Colonic mucosa (tissue), 4 donors: ENCODE data around the gene ADGRG3. TPM values are rescaled to one million over a fixed set of nuclear protein-coding genes. Genes with fewer than 3 reads are reported as not detected.

ENCODE experiments used
- DNase-seq: peaks from one replicate; pipeline ENCODE4 v3.0.0-alpha.2; 2020
- H3K27ac ChIP-seq: fragments of 200-600 bp; one replicate; pipeline ENCODE4 v1.8.0; 2021
- H3K27me3 ChIP-seq: fragments of 200-600 bp; one replicate; pipeline ENCODE4 v1.8.0; 2021
- H3K36me3 ChIP-seq: fragments of 200-600 bp; one replicate; pipeline ENCODE4 v1.8.0; 2021
- H3K4me1 ChIP-seq: fragments of 200-600 bp; one replicate; pipeline ENCODE4 v1.8.0; 2021; ENCODE audit warnings: mild to moderate bottlenecking
- H3K4me3 ChIP-seq: fragments of 200-600 bp; one replicate; pipeline ENCODE4 v1.8.0; 2021
- H3K9ac ChIP-seq, 2 donors: one replicate each; pipeline ENCODE4 v1.7.0; 2013; ENCODE audit warnings: control low read depth in 2 of 2, low read depth in 2 of 2, low read length in 2 of 2
- H3K9me3 ChIP-seq: fragments of 200-600 bp; one replicate; pipeline ENCODE4 v1.8.0; 2021
- CTCF ChIP-seq: fragments of 200-600 bp; IDR thresholded peaks from one replicate; pipeline ENCODE4 v1.8.0; 2022; ENCODE audit warnings: antibody characterized with exemption, mild to moderate bottlenecking
- intact Hi-C: fragments of 100-400 bp; cut with DNase I; formaldehyde crosslinking; loops from one replicate; pipeline ENCODE4 v1.14.1; 2022
- total RNA-seq, 2 donors: library from RNA; stranded (reverse); fragmentation: NEBNext Ultra II Directional in 1 of 2; extraction: Animal tissue kit (Norgen Biotek cat#: 25700) in 1 of 2; gene quantifications; one replicate each; pipeline ENCODE4 v1.2.1, GENCODE V29; 2021
- donor health status: healthy.
- donor health status: DM: no; HTN: no; CAD: no.
- donor health status: DM: no; HTN: no; CAD: no.

Gene ADGRG3
- total RNA-seq, 2 donors from 2014 or later: 0.27 to 0.82 TPM

GRCh38 chr16:57686577-57686976 is 18.5 kb downstream of the ADGRG3 start:
- DNase-seq: no peak
- no peak overlapping the region for H3K9ac ChIP-seq
- no peak overlapping the region for H3K4me3 ChIP-seq
- no peaks in the 10 kb centered on the region for H3K4me1 ChIP-seq
- H3K36me3 ChIP-seq: no peaks in the 10 kb centered on the region
- H3K9me3 ChIP-seq: no peaks in the 10 kb centered on the region
- H3K27me3 ChIP-seq: no peaks in the 10 kb centered on the region
- H3K27ac ChIP-seq: no peak overlapping the region
- TF ChIP-seq CTCF: no peak
- intact Hi-C loops: no loop called here

GRCh38 chr16:57687363-57687929 is 19.3 kb downstream of the ADGRG3 start:
- DNase-seq: no peak
- no peak overlapping the region for H3K9ac ChIP-seq
- H3K9me3 ChIP-seq: no peaks in the 10 kb centered on the region
- no peak for TF ChIP-seq CTCF
- H3K27ac ChIP-seq: no peak overlapping the region
- no peaks in the 10 kb centered on the region for H3K4me1 ChIP-seq
- H3K27me3 ChIP-seq: no peaks in the 10 kb centered on the region
- no peaks in the 10 kb centered on the region for H3K36me3 ChIP-seq
- no peak overlapping the region for H3K4me3 ChIP-seq
- intact Hi-C loops: no loop called here

- no peak for TF ChIP-seq CTCF
- no peak overlapping the region for H3K9ac ChIP-seq
- intact Hi-C loops: no loop called here
- H3K9me3 ChIP-seq: no peaks in the 10 kb centered on the region
- no peaks in the 10 kb centered on the region for H3K36me3 ChIP-seq
- H3K4me1 ChIP-seq: no peaks in the 10 kb centered on the region
- no peak overlapping the region for H3K4me3 ChIP-seq
- no peak for DNase-seq
- H3K27ac ChIP-seq: no peak overlapping the region
- H3K27me3 ChIP-seq: no peaks in the 10 kb centered on the region
Measured at GRCh38 chr16:57688487-57688986, 20.4 kb downstream of the ADGRG3 start.

- DNase-seq: no peak
- intact Hi-C loops: no loop called here
- H3K27me3 ChIP-seq: no peaks in the 10 kb centered on the region
- no peak overlapping the region for H3K4me3 ChIP-seq
- H3K9me3 ChIP-seq: no peaks in the 10 kb centered on the region
- no peak overlapping the region for H3K9ac ChIP-seq
- no peak overlapping the region for H3K27ac ChIP-seq
- H3K36me3 ChIP-seq: no peaks in the 10 kb centered on the region
- no peak for TF ChIP-seq CTCF
- H3K4me1 ChIP-seq: no peaks in the 10 kb centered on the region
Measured at GRCh38 chr16:57688987-57689761, 21.1 kb downstream of the ADGRG3 start.

- intact Hi-C loops: no loop called here
- no peak for DNase-seq
- Histone ChIP-seq H3K4me3 (no peak overlapping the region), H3K27me3 (no peaks in the 10 kb centered on the region), H3K9me3 (no peaks in the 10 kb centered on the region), H3K4me1 (no peaks in the 10 kb centered on the region), H3K27ac (no peak overlapping the region), H3K36me3 (no peaks in the 10 kb centered on the region), H3K9ac (no peak overlapping the region)
- no peak for TF ChIP-seq CTCF
Measured at GRCh38 chr16:57689762-57690558, 21.9 kb downstream of the ADGRG3 start.
